GM12878 (cell line): ENCODE results near the gene LKAAEAR1. TPM values are rescaled to one million over a fixed set of nuclear protein-coding genes. Genes with fewer than 3 reads are reported as not detected.

Experiments
- ATAC-seq: fragments of 200-7000 bp; cut with Tn5 transposase; 3 replicates; pipeline ENCODE4 v1.9.1; 2020; ENCODE audit warnings: mild to moderate bottlenecking, moderate library complexity
- BruUV-seq: library from RNA; stranded (reverse); fragments of 400-500 nt; replicated peaks from 2 replicates; lab custom pipeline; 2021; lab: Mats Ljungman, UMichigan
- CTCF ChIA-PET: fragments of 300-600 bp; sonication (Branson Sonifier 250); formaldehyde crosslinking; extraction: SDS; loops from one replicate; lab custom pipeline; 2021; ENCODE audit warnings: inconsistent platforms; lab: Yijun Ruan, JAX
- POLR2A ChIA-PET: fragments of 350-600 bp; formaldehyde crosslinking; extraction: SDS; loops from one replicate; lab custom pipeline; 2021; ENCODE audit warnings: inconsistent platforms; lab: Charles Lee
- RAD21 ChIA-PET: fragments of 300-600 bp; sonication (Branson Sonifier 250); formaldehyde crosslinking; loops from one replicate; lab custom pipeline; 2023; ENCODE audit warnings: antibody characterized with exemption; ENCODE audit not compliant: unreplicated experiment; lab: Charles Lee
- SMC1A ChIA-PET: fragments of 300-600 bp; sonication (Branson Sonifier 250); formaldehyde crosslinking; loops from one replicate; lab custom pipeline; 2023; ENCODE audit not compliant: unreplicated experiment, uncharacterized antibody; lab: Charles Lee
- DNase-seq: peaks from one replicate; pipeline ENCODE4 v3.0.0-alpha.2; 2011; ENCODE audit warnings: low read depth, low spot score
- FAIRE-seq: peaks from 3 replicates; lab custom pipeline; 2011; peaks lifted over from hg19 to GRCh38; lab: Jason Lieb, UNC
- H2AFZ ChIP-seq: 2 replicates; pipeline ENCODE4 v1.6.0; 2011; ENCODE audit warnings: low read depth, low read length, control low read depth; ENCODE audit not compliant: control insufficient read depth
- H3K27ac ChIP-seq: 2 replicates; pipeline ENCODE4 v1.5.1; 2011; ENCODE audit warnings: control low read depth; ENCODE audit not compliant: control insufficient read depth, insufficient read depth
- H3K27me3 ChIP-seq, 2 experiments: replicated peaks in 1 of 2; 2 replicates each; pipeline versions ENCODE4 v1.6.0 to v1.6.1; 2011; ENCODE audit warnings: low read length in 1 of 2; ENCODE audit not compliant: control insufficient read depth in 2 of 2, insufficient read depth in 2 of 2
- H3K36me3 ChIP-seq, 2 experiments: 2 replicates each; pipeline ENCODE4 v1.5.1; 2011; ENCODE audit warnings: low read length in 1 of 2; ENCODE audit not compliant: control insufficient read depth in 2 of 2, insufficient read depth in 2 of 2
- H3K4me1 ChIP-seq: 2 replicates; pipeline ENCODE4 v1.6.1; 2011; ENCODE audit warnings: mild to moderate bottlenecking, low read length, moderate library complexity, mixed read lengths; ENCODE audit not compliant: control insufficient read depth, insufficient read depth
- H3K4me2 ChIP-seq: 2 replicates; pipeline ENCODE4 v1.6.0; 2011; ENCODE audit warnings: control low read depth; ENCODE audit not compliant: control insufficient read depth, insufficient read depth
- H3K4me3 ChIP-seq: fragments of 200-600 bp; sonication (generic); 2 replicates; pipeline ENCODE4 v1.5.1; 2016
- H3K79me2 ChIP-seq: 2 replicates; pipeline ENCODE4 v1.6.0; 2011; ENCODE audit warnings: low read length; ENCODE audit not compliant: control insufficient read depth, insufficient read depth
- H3K9ac ChIP-seq: 2 replicates; pipeline ENCODE4 v1.8.0; 2011; ENCODE audit warnings: low read length, control low read depth, mixed read lengths; ENCODE audit not compliant: control insufficient read depth, insufficient read depth
- H3K9me3 ChIP-seq: replicated peaks from 3 replicates; pipeline ENCODE4 v1.5.1; 2011; ENCODE audit warnings: mild to moderate bottlenecking, low read length; ENCODE audit not compliant: control insufficient read depth, insufficient read depth
- H4K20me1 ChIP-seq: 2 replicates; pipeline ENCODE4 v1.6.0; 2011; ENCODE audit not compliant: control insufficient read depth, insufficient read depth
- BRCA1 ChIP-seq: IDR thresholded peaks from 2 replicates; pipeline ENCODE4 v1.6.1; 2011; ENCODE audit warnings: low read depth, low read length, improper control_type of control experiment
- CHD2 ChIP-seq: IDR thresholded peaks from 2 replicates; pipeline ENCODE4 v1.6.1; 2011; ENCODE audit warnings: low read depth, low read length, improper control_type of control experiment, borderline replicate concordance
- MLLT1 ChIP-seq: fragments of 450-650 bp; IDR thresholded peaks from 2 replicates; pipeline ENCODE4 v1.6.1; 2016; ENCODE audit warnings: mild to moderate bottlenecking
- POLR2A ChIP-seq: IDR thresholded peaks from 2 replicates; pipeline ENCODE4 v1.6.1; 2011; ENCODE audit warnings: low read depth, mild to moderate bottlenecking, low read length
- POLR2AphosphoS2 ChIP-seq: IDR thresholded peaks from 2 replicates; pipeline ENCODE4 v1.6.1; 2011; ENCODE audit warnings: low read depth, mild to moderate bottlenecking, low read length, improper control_type of control experiment, moderate library complexity
- REST ChIP-seq: IDR thresholded peaks from 2 replicates; pipeline ENCODE4 v1.6.1; 2012; ENCODE audit warnings: mild to moderate bottlenecking, low read depth, low read length
- SMAD5 ChIP-seq: IDR thresholded peaks from 2 replicates; pipeline ENCODE4 v1.6.1; 2016; ENCODE audit warnings: antibody characterized with exemption, low read depth
- WGBS: methylation state at CpG from one replicate; pipeline ENCODE4 v1.1.6; 2016; ENCODE audit warnings: low lambda C conversion rate; ENCODE audit not compliant: insufficient replicate concordance, insufficient coverage; ENCODE audit errors: missing lambda C conversion rate; 5-methylcytosine and 5-hydroxymethylcytosine counted together
- in situ Hi-C: fragments of 300-500 bp; cut with MboI; formaldehyde crosslinking; loops from 9 replicates; pipeline ENCODE4 v1.14.3; 2018; ENCODE audit warnings: mixed read lengths
- intact Hi-C: fragments of 100-400 bp; cut with micrococcal nuclease; formaldehyde crosslinking; loops from one replicate; pipeline ENCODE4 v1.14.2; 2022; ENCODE audit not compliant: unreplicated experiment
- polyA plus RNA-seq, 11 experiments: library from polyadenylated mRNA; depleted of rRNA in 4 of 11; unstranded in 6 of 11; stranded (reverse) in 5 of 11; fragments of >200 nt; fragmentation: Nextera tagmentation in 4 of 11; fragmentation: Illumina TruSeq in 1 of 11; extraction: Ambion mirVana in 4 of 11; extraction: Trizol in 1 of 11; gene quantifications; 1 replicate in 1 of 11; 2 replicates in 10 of 11; pipeline versions ENCODE4 v1.2.1 to v1.2.3, GENCODE V29; 2011 to 2016; ENCODE audit warnings: inconsistent platforms in 2 of 11, missing spikeins in 2 of 11, low read depth in 1 of 11
- total RNA-seq, 4 experiments: library from RNA; depleted of rRNA in 3 of 4; stranded (reverse); fragments of >200 nt in 3 of 4; fragmentation: Illumina TruSeq in 1 of 4; extraction: Trizol in 1 of 4; gene quantifications; 2 replicates each; pipeline versions ENCODE4 v1.2.1 to v1.2.3, GENCODE V29; 2013 to 2021

LKAAEAR1 gene
- total and polyA plus RNA-seq, 10 of the 15 experiments (the other 5 are each of a cell fraction or from before 2014, with no cell fraction given): not detected

GRCh38 chr20:64035933-64036345 lies 48.3 kb downstream of the LKAAEAR1 start, which contains the start of gene C20orf204:
TSS of gene C20orf204 (plus strand) at chr20:64036182. CDS start at chr20:64036324, 142 bp downstream.
- ATAC-seq (no peak), DNase-seq (no peak), FAIRE-seq (no peak)
- POLR2A ChIA-PET: interaction anchor here (1.1 to 7.2 kb wide), 4 partner anchors 32 to 55 kb away, joined by 4 to 63 read pairs (median 7); partner anchors contain the start of genes PRPF6 and SAMD10
- RAD21 ChIA-PET: interaction anchor here (1.7 to 7.1 kb wide), 2 partner anchors 25 to 55 kb away, joined by 4 to 92 read pairs; partner anchors contain the start of genes PRPF6 and SAMD10
- Histone ChIP-seq H3K4me2 (peak within 1 kb of the TSS; percentile 70), H3K27ac (peak within 1 kb of the TSS; percentile 77), H2AFZ (no peak within 1 kb of the TSS), H3K9ac (peak within 1 kb of the TSS; percentile 64), H3K36me3 (peaks cover 6 to 17% of the 10 kb centered on the region in 2 experiments; a peak in 3 of 4 replicates), H3K9me3 (no peaks in the 10 kb centered on the region), H3K79me2 (peaks cover 4% of the 10 kb centered on the region), H3K4me1 (peaks cover 50% of the 10 kb centered on the region), H4K20me1 (no peaks in the 10 kb centered on the region), H3K4me3 (no peak within 1 kb of the TSS), H3K27me3 (no peaks in the 10 kb centered on the region)
- BruUV-seq: no TSS peak
- CTCF ChIA-PET: interaction anchor here (1.0 to 9.1 kb wide), 6 partner anchors 21 to 86 kb away, joined by 3 to 108 read pairs (median 4); partner anchors contain the start of genes PRPF6 and SAMD10
- SMC1A ChIA-PET: interaction anchor here (0.6 to 6.1 kb wide), 7 partner anchors 11 to 84 kb away, joined by 3 to 52 read pairs (median 3); partner anchors contain the start of genes PRPF6 and SAMD10
- TF ChIP-seq POLR2AphosphoS2 (peak; percentile 57), MLLT1 (peak; percentile 54; the same call in 1 of the 2 replicates), CHD2 (peak; percentile 2; the same call in 1 of the 2 replicates), SMAD5 (0 out of 2 replicates have a peak, but pooled peaks have one; percentile 54), REST (no peak), BRCA1 (no peak), POLR2A (peak; percentile 60)
- in situ Hi-C loops (no loop called here), intact Hi-C loops (loop anchor here (2.0 kb wide), 1 partner anchor 23 kb away; no protein-coding TSS in a partner anchor)
- 97% methylated on average over 10 of the region's 10 CpGs for WGBS
